HG02884 (cell line): Measurements from ENCODE around the gene MTHFD2.

Experiments
- ATAC-seq: cut with Tn5 transposase; IDR thresholded peaks from one replicate; pipeline ENCODE4 v1.9.1; 2021; ENCODE audit warnings: mild to moderate bottlenecking, moderate library complexity; ENCODE audit not compliant: unreplicated experiment

The MTHFD2 gene

GRCh38 chr2:74261204-74261864, 62.9 kb downstream of the MTHFD2 start:
- ATAC-seq, result no peak

GRCh38 chr2:74262681-74263080, 64.3 kb downstream of the MTHFD2 start:
- ATAC-seq, result no peak

- ATAC-seq, result no peak
Measured at GRCh38 chr2:74264281-74264680, 65.9 kb downstream of the MTHFD2 start.

- ATAC-seq, result no peak
Measured at GRCh38 chr2:74267068-74267467, 68.7 kb downstream of the MTHFD2 start.
